ENCODE results near the gene LSM2. TPM values are rescaled to one million over a fixed set of nuclear protein-coding genes. Genes with fewer than 3 reads are reported as not detected.
A peak's percentile ranks its signal among the peaks of the same experiment; 100 is the strongest.

The LSM2 gene
- total RNA-seq, 1 donor from 2014 or later, result 23.0 TPM

DNA sequence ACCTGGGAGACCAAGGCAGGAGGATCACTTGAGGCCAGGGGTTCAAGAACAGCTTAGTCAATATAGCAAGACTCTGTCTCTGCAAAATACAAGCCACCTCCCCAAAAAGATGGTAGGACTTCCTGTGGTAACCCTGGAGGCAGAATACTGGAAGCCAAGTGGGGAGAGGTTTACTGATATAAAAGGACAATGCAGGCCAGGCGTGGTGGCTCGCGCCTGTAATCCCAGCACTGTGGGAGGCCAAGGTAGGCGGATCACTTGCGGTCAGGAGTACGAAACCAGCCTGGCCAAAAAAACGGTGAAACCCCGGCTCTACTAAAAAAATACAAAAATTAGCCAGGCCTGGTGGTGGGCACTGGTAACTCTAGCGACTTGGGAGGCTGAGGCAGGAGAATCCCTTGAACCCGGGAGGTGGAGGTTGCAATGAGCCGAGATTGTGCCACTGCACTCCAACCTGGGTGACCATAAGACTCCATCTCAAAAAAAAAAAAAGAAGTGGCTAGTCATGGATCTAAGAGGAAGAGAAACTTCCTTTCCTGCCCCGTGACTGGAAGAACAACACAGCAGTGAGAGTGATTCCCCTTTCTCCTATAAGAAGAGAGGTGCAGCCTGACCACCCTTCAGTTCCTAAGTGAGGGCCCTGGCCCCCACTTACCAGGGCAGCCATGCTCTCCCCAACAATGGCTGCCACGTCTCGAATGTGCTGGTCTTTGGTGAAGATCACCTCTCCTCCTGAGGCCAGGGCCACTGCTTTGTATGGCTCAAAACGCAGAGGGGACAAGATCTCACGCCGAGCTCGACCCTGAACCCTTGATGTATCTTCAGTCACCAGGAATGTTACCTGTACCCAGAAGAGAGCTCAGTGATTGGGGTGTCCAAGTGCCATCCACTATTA is 38.2 kb downstream of the LSM2 start:
- intact Hi-C loops (cut with DNase I), result no loop called here
- peak; percentile 25 for ATAC-seq (ENCODE audit: poor library complexity)
- DNase-seq, result no peak

DNA sequence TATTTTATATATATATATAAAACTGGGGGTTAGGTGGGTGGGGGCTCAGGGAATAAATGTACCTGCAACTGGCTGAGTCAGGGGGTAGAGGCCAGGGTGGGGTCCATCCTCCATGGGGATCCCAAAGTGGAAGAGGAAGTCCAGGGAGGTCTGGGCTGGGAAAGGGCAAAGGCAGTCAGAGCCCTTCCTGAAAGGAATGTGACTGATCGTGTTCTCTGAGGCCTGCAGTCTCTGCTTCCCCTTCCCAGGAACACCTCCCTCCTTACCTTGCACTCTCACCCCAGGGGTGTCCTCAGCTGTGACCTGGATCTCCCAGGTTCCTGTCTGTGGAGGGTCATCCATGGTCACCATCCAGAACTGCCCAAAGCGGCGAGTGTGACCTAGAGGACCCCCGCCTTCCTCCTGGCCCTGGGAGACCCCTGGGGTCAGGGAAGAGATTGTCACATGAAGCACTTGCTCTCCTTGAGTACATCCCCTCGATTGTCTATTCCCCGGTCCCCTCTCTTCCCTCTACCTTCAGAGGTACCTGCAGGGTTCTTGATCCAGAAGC is 39.6 kb downstream of the LSM2 start:
- ATAC-seq (ENCODE audit: poor library complexity) (no peak), DNase-seq (no peak)
- intact Hi-C loops (cut with DNase I), result no loop called here

DNA sequence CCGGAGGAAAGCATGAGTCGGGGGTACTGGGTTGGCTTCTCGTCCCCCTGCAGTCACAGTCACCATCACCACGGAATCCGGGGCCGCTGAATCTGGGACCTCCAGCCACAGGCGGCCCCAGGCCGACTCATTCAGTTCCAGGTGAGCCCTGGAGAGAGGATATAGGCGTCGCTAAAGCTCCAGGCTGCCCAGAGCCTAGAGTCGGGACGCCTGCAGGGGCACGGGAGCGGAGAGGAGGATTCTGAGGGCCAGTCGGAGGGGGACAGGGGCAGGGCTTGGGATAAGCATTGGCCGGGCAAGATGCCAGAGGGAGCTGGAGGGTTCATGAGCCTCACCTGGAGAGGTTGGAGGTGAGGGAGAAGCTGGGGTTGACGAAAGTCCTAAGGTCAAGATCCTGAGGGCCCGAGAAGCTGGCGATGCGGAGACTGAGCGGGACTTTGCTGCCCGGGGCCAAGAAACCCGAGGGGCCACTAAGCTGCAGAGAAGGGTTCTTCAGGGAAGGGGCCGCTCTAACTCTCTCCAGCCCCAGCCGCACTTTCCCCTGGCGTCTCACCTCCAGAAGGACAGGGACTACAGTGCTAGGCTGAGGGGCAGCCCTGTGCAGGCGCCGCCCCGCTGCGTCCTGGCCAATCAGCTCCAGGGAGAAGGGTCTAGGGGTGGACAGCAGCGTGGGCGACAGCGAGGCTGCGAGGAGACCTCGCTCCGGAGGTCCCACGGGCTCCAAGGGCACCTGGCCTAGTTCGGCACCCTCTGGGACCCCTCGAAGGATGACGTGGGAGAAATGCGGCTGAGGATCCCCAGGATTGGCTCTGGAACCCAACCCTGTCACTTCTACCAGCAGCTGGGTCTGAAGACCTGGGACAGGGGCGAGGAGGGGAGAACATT is 40.6 kb downstream of the LSM2 start:
- ATAC-seq (ENCODE audit: poor library complexity), result peak; percentile 51
- DNase-seq, result no peak
- intact Hi-C loops (cut with DNase I), result no loop called here

DNA sequence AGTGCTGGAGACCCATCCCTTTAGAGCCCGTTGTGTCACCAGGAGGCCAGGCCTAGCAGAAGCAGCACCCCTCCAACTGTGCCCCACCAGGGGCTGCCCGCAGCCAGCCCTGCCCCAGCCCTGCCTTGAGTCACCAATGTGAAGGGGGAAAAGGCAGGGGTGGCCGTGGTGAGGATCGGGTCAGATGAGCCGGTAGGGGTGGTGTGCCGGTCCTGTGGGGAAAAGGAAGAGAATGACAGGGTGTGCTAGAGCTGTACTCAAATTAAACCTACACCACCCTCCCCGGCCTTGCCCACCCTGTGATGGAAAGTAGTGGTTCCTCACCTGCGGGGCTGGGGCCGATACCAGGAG is 41.2 kb downstream of the LSM2 start:
- intact Hi-C loops (cut with DNase I), result no loop called here
- ATAC-seq (ENCODE audit: poor library complexity) (no peak), DNase-seq (no peak)

DNA sequence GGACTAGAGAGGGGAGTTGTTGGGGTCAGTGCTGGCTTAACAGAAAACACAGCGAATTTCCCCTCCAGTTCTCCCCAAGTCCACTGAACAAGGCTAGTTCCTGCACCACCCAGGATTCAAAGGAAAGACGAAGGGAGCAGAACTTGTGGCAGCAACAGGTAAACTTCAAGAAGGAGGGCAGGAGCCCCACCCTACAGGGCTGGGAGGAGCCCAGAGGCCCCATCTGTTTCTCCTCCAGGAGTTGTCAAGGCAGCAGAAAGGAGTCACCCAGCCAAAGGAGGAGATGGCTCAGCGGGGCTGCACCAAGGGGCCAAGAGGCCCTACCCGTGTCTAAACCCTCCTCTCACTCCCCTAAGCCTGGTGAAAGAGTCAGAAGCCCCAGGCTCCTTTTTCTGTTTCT is 42.6 kb downstream of the LSM2 start:
- ATAC-seq (ENCODE audit: poor library complexity) (no peak), DNase-seq (no peak)
- intact Hi-C loops (cut with DNase I), result no loop called here

DNA sequence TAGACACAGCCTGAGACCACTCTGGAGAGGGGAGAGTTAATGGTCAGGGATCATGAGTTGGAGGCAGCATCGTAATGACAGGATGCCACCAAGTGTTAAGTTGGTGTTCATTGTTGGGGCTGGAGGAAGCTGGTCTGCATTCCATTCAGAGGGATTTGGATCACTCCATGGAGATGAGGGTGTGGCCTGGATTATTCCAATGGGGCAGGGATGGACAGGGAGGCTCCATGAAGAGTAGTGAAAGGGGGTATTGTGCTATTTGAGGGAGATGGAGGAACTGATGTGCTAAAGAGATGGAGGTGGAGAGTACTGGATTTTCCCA is 43.2 kb downstream of the LSM2 start:
- no peak for DNase-seq
- ATAC-seq (ENCODE audit: poor library complexity), result no peak

GRCh38 chr6:31762878-31763618 is 43.7 kb downstream of the LSM2 start:
- intact Hi-C loops (cut with DNase I), result no loop called here
- ATAC-seq (ENCODE audit: poor library complexity), result no peak
- DNase-seq, result no peak

More for the DNA sequence above, 43.2 kb downstream of the LSM2 start:
- intact Hi-C loops (cut with DNase I), result no loop called here

GRCh38 chr6:31762356-31762755 is 44.4 kb downstream of the LSM2 start, which contains the start of gene SAPCD1:
Gene SAPCD1, plus strand, starts transcription at chr6:31762656. Its CDS starts 399 bp downstream, at chr6:31763055.
- intact Hi-C loops (cut with DNase I), result no loop called here

DNA sequence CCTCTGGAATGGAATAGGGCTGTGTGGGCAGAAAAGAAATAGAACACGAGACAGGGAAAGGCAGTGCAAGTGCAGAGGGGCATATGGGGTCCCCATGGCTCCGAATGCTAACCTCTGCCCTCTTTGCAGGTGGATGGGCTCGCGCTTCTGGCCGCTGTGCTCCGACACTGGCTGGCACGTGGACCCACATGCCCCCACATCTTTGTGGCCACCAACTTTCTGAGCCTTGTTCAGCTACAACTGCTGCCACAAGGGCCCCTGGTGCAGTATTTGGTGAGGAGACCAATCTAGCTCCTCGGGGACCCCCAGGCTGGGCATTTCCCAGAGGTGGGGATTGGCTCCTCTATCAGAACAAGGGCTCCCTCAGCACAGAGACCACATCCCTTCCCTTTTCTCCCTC is 45.4 kb downstream of the LSM2 start:
- intact Hi-C loops (cut with DNase I), result no loop called here
- ATAC-seq (ENCODE audit: poor library complexity), result no peak
- no peak for DNase-seq

More at GRCh38 chr6:31762356-31762755, 44.4 kb downstream of the LSM2 start, which contains the start of gene SAPCD1:
- ATAC-seq (ENCODE audit: poor library complexity) (no peak), DNase-seq (no peak)

- DNase-seq (no peak), ATAC-seq (ENCODE audit: poor library complexity) (no peak)
- intact Hi-C loops (cut with DNase I), result no loop called here
Measured at GRCh38 chr6:31760790-31761189, 46.0 kb downstream of the LSM2 start.

DNA sequence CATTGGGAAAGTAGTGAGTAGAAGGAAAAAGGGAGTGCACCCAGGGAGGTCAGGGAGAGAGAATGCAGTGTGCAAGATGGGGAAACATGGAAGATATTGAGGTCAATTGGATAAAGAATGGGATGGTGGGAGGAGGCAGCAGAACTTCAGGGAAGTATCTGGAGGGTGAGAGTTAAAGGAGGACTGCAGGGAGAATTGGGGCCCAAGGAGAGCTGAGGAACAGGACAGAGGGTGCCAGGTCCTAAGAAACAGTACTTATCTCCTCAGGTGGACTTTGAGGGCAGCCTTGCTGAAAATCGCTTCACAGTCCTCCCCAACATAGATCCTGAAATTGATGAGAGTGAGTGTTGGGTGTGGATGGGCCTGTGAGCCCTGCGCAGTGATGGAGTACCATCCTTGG is 48.5 kb downstream of the LSM2 start:
- intact Hi-C loops (cut with DNase I), result no loop called here
- ATAC-seq (ENCODE audit: poor library complexity) (no peak), DNase-seq (no peak)

GRCh38 chr6:31752739-31753319 is 53.9 kb downstream of the LSM2 start:
- ATAC-seq (ENCODE audit: poor library complexity) (no peak), DNase-seq (no peak)
- intact Hi-C loops (cut with DNase I), result no loop called here

GRCh38 chr6:31750411-31751022 is 56.2 kb downstream of the LSM2 start:
- ATAC-seq (ENCODE audit: poor library complexity), result no peak
- intact Hi-C loops (cut with DNase I), result no loop called here
- no peak for DNase-seq

GRCh38 chr6:31749301-31750036 is 57.3 kb downstream of the LSM2 start:
- ATAC-seq (ENCODE audit: poor library complexity) (no peak), DNase-seq (no peak)
- intact Hi-C loops (cut with DNase I), result no loop called here
